HG02852 (cell line): ENCODE measurements around the gene LRRC8D.
"Not testable (repeated sequence)": the region's sequence is repeated elsewhere in the genome, so short reads cannot be mapped to it uniquely, and the experiment has no call there.

Experiments used
- ATAC-seq: cut with Tn5 transposase; IDR thresholded peaks from one replicate; pipeline ENCODE4 v1.9.1; 2021; ENCODE audit warnings: mild to moderate bottlenecking, moderate library complexity; ENCODE audit not compliant: unreplicated experiment

LRRC8D gene

GRCh38 chr1:89982846-89983245 lies 162.0 kb downstream of the LRRC8D start:
- ATAC-seq = not testable (repeated sequence)

- ATAC-seq = not testable (repeated sequence)
Measured at GRCh38 chr1:89984564-89985116, 163.8 kb downstream of the LRRC8D start.

- no peak for ATAC-seq
Measured at GRCh38 chr1:89986020-89986419, 165.2 kb downstream of the LRRC8D start.
